Body of pancreas (tissue), 4 donors: ENCODE data around the gene SLC45A3. TPM values are rescaled to one million over a fixed set of nuclear protein-coding genes. Genes with fewer than 3 reads are reported as not detected.

Source experiments
- ATAC-seq: fragments of 150-250 bp; one replicate; pipeline ENCODE4 v1.9.1; 2016
- DNase-seq, 4 donors: peaks; one replicate each; pipeline ENCODE4 v3.0.0-alpha.2; 2019
- H3K27ac ChIP-seq, 4 donors: fragments of 200-600 bp; sonication (generic); 1 replicate in 3 of 4; 2 replicates in 1 of 4; pipeline versions ENCODE4 v1.5.1 to v1.6.1; 2016 to 2019; ENCODE audit warnings: mild to moderate bottlenecking in 1 of 4, mixed read lengths in 1 of 4, moderate library complexity in 1 of 4
- H3K27me3 ChIP-seq, 2 donors: fragments of 200-600 bp; sonication (generic); one replicate each; pipeline ENCODE4 v1.6.0; 2016; ENCODE audit warnings: mild to moderate bottlenecking in 1 of 2
- H3K36me3 ChIP-seq, 2 donors: fragments of 200-600 bp; sonication (generic); replicated peaks in 1 of 2; 2 replicates each; pipeline ENCODE4 v1.5.1; 2016; ENCODE audit warnings: low read depth in 2 of 2; ENCODE audit not compliant: insufficient read depth in 1 of 2
- H3K4me1 ChIP-seq: fragments of 200-600 bp; sonication (generic); one replicate; pipeline ENCODE4 v1.6.0; 2016
- H3K4me3 ChIP-seq, 2 donors: fragments of 200-600 bp; sonication (generic); 1 replicate in 1 of 2; 2 replicates in 1 of 2; pipeline ENCODE4 v1.5.1; 2016 to 2019
- H3K9me3 ChIP-seq, 3 donors: fragments of 200-600 bp; sonication (generic); 1 replicate in 2 of 3; 2 replicates in 1 of 3; pipeline ENCODE4 v1.5.1; 2016
- POLR2A ChIP-seq, 3 donors: fragments of 450-650 bp; IDR thresholded peaks; one replicate each; pipeline ENCODE4 v1.6.1; 2016; ENCODE audit warnings: antibody characterized with exemption in 3 of 3, mild to moderate bottlenecking in 2 of 3
- WGBS, 2 donors: methylation state at CpG; one replicate each; pipeline ENCODE4 v1.1.5; 2017; 5-methylcytosine and 5-hydroxymethylcytosine counted together
- intact Hi-C: fragments of 100-400 bp; cut with DNase I; formaldehyde crosslinking; loops from one replicate; pipeline ENCODE4 v1.15.1; 2023
- total RNA-seq, 2 donors: library from RNA; depleted of rRNA; stranded (reverse); fragments of >200 nt; gene quantifications; one replicate each; pipeline ENCODE4 v1.1.0, GENCODE V29; 2016
- TF ChIP-seq, protein P1 (sequence below), 7 experiments: fragments of 450-650 bp in 4 of 7; fragments of 200-600 bp in 3 of 7; sonication (generic) in 3 of 7; IDR thresholded peaks; one replicate each; pipeline ENCODE4 v1.5.1; 2016 to 2019; ENCODE audit warnings: antibody characterized with exemption in 7 of 7

Gene SLC45A3
- total RNA-seq, 2 donors from 2014 or later = 1.3 to 1.6 TPM

- Histone ChIP-seq H3K27me3 (no peaks in the 10 kb centered on the region), H3K9me3 (no peaks in the 10 kb centered on the region), H3K4me1 (no peaks in the 10 kb centered on the region), H3K4me3 (no peak overlapping the region), H3K27ac (no peak overlapping the region), H3K36me3 (no peaks in the 10 kb centered on the region)
- intact Hi-C loops = loop anchor here (5.0 kb wide), 1 partner anchor 121 kb away; no protein-coding TSS in a partner anchor
- no peak for DNase-seq
- 71 to 73% methylated on average over 11 of the region's 11 CpGs for WGBS, 2 donors
- no peak for ATAC-seq
- TF ChIP-seq POLR2A (IDR thresholded peaks at IDR 0.05) = no peak
- TF ChIP-seq, protein P1, sequence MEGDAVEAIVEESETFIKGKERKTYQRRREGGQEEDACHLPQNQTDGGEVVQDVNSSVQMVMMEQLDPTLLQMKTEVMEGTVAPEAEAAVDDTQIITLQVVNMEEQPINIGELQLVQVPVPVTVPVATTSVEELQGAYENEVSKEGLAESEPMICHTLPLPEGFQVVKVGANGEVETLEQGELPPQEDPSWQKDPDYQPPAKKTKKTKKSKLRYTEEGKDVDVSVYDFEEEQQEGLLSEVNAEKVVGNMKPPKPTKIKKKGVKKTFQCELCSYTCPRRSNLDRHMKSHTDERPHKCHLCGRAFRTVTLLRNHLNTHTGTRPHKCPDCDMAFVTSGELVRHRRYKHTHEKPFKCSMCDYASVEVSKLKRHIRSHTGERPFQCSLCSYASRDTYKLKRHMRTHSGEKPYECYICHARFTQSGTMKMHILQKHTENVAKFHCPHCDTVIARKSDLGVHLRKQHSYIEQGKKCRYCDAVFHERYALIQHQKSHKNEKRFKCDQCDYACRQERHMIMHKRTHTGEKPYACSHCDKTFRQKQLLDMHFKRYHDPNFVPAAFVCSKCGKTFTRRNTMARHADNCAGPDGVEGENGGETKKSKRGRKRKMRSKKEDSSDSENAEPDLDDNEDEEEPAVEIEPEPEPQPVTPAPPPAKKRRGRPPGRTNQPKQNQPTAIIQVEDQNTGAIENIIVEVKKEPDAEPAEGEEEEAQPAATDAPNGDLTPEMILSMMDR (IDR thresholded peaks at IDR 0.05) = no peak
Measured at GRCh38 chr1:205652984-205653383, 27.3 kb downstream of the SLC45A3 start.

- WGBS, 2 donors = 88 to 92% methylated on average over 1 of the region's 1 CpG
- intact Hi-C loops = loop anchor here (5.0 kb wide), 1 partner anchor 118 kb away; no protein-coding TSS in a partner anchor
- H3K27ac ChIP-seq = no peak overlapping the region
- H3K4me1 ChIP-seq = no peaks in the 10 kb centered on the region
- TF ChIP-seq, protein P1 (IDR thresholded peaks at IDR 0.05) = no peak
- no peaks in the 10 kb centered on the region for H3K27me3 ChIP-seq
- H3K36me3 ChIP-seq = no peaks in the 10 kb centered on the region
- ATAC-seq = no peak
- no peak for DNase-seq
- H3K9me3 ChIP-seq = no peaks in the 10 kb centered on the region
- H3K4me3 ChIP-seq = no peak overlapping the region
Measured at GRCh38 chr1:205650241-205650640, 30.1 kb downstream of the SLC45A3 start.

- no peak for TF ChIP-seq POLR2A (IDR thresholded peaks at IDR 0.05)
- TF ChIP-seq, protein P1 (IDR thresholded peaks at IDR 0.05) = no peak
- H3K27me3 ChIP-seq = no peaks in the 10 kb centered on the region
- no peak for ATAC-seq
- intact Hi-C loops = no loop called here
- 82 to 89% methylated on average over 8 of the region's 8 CpGs for WGBS, 2 donors
- DNase-seq = no peak
- no peaks in the 10 kb centered on the region for H3K4me1 ChIP-seq
- no peaks in the 10 kb centered on the region for H3K36me3 ChIP-seq
- no peaks in the 10 kb centered on the region for H3K9me3 ChIP-seq
- H3K27ac ChIP-seq = no peak overlapping the region
- no peak overlapping the region for H3K4me3 ChIP-seq
Measured at GRCh38 chr1:205645519-205645918, 34.8 kb downstream of the SLC45A3 start.

- TF ChIP-seq, protein P1 (IDR thresholded peaks at IDR 0.05) = no peak
- TF ChIP-seq POLR2A (IDR thresholded peaks at IDR 0.05) = no peak
- intact Hi-C loops = no loop called here
- H3K27ac ChIP-seq = no peak overlapping the region
- peaks cover 4% of the 10 kb centered on the region for H3K4me1 ChIP-seq
- WGBS, 2 donors = 84 to 100% methylated on average over 2 of the region's 2 CpGs
- no peak overlapping the region for H3K4me3 ChIP-seq
- no peaks in the 10 kb centered on the region for H3K9me3 ChIP-seq
- ATAC-seq (no peak), DNase-seq (no peak)
- H3K27me3 ChIP-seq = no peaks in the 10 kb centered on the region
- no peaks in the 10 kb centered on the region for H3K36me3 ChIP-seq
Measured at GRCh38 chr1:205642679-205643307, 37.5 kb downstream of the SLC45A3 start.

- ATAC-seq = no peak
- Histone ChIP-seq H3K27me3 (no peaks in the 10 kb centered on the region), H3K27ac (no peak overlapping the region), H3K4me1 (peaks cover 4% of the 10 kb centered on the region), H3K36me3 (no peaks in the 10 kb centered on the region), H3K4me3 (no peak overlapping the region), H3K9me3 (no peaks in the 10 kb centered on the region)
- intact Hi-C loops = no loop called here
- WGBS, 2 donors = 64 to 73% methylated on average over 1 of the region's 1 CpG
- no peak for DNase-seq
- TF ChIP-seq, protein P1 (IDR thresholded peaks at IDR 0.05) = no peak
- no peak for TF ChIP-seq POLR2A (IDR thresholded peaks at IDR 0.05)
Measured at GRCh38 chr1:205639567-205639966, 40.7 kb downstream of the SLC45A3 start.
